KOPT-K1 (cell line): ENCODE data around the gene CIRBP.

Source experiments
- H3K27ac ChIP-seq: fragments of 200-600 bp; sonication (generic); 2 replicates; pipeline ENCODE4 v1.5.1; 2016; ENCODE audit warnings: antibody characterized with exemption, mild to moderate bottlenecking, low read depth, low read length; ENCODE audit not compliant: poor library complexity, severe bottlenecking
- H3K36me3 ChIP-seq: fragments of 200-600 bp; sonication (generic); 2 replicates; pipeline ENCODE4 v1.5.1; 2017; ENCODE audit warnings: antibody characterized with exemption, mild to moderate bottlenecking, low read length, moderate library complexity; ENCODE audit not compliant: insufficient read depth
- H3K9me3 ChIP-seq: fragments of 200-600 bp; sonication (generic); 2 replicates; pipeline ENCODE4 v1.5.1; 2017; ENCODE audit warnings: antibody characterized with exemption, low read length, mild to moderate bottlenecking; ENCODE audit not compliant: insufficient read depth, poor library complexity, severe bottlenecking

CIRBP gene

DNA sequence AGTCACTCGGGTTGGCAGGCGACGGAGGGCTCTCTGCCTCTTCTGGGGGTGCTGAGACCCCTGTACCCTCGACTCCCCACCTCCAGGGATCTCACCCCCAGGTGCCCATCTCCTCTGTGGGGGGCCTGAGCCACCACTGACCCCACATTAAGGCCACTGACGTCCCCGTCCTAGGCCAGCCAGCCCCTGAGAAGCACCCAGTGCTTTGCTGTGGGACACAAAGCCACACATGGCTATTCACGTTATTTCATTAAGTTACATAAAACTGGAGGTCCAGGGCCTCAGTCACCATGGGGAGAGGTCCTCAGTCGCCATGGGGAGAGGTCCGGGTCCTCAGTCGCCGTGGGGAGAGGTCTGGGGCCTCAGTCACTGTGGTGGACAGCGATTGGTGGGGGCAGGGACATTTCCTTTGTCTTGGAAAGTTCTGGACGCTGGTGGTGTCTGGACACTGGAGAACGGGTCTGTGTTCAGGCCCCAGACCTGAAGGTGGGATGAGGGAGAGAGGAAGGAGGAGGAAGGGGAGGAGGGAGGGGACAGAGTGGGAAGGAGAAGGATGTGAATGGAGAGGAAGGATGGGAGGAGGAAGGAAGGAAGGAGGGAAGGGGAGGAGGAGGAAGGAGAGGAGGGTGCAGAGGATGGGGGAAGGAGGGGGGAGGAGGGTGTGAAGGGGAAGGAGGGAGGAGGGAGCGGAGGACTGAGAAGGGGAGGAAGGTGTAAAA, 12.6 kb downstream of the CIRBP start:
- no peak overlapping the region for H3K27ac ChIP-seq
- no peaks in the 10 kb centered on the region for H3K9me3 ChIP-seq
- peaks cover 36% of the 10 kb centered on the region for H3K36me3 ChIP-seq

DNA sequence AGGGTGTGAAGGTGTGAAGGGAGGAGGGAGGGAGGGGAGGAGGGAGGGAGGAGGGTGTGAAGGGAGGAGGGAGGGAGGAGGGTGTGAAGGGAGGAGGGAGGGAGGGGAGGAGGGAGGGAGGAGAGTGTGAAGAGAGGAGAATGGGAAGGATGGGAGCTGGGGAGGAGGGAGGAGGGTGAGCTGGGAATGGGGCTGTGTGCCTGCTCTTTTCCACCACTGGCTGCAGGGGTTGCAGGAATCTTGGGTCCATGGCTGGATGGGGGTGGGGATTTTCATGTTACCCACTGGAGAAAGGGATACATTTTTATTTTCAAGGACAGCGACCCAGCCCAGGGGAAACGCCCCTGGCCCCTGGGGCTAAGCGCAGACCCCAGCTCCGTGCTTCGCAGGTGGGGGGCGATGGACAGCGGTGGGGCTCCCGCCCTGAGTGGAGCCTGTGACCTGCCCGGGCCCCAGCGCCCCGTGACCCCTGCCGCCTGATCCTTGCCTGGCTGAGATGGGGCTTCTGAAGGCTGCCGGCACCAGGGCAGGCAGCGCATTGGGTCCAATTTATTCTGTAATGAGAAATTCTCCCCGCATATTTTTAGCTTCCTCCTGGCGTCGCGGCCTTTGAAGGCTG, 13.6 kb downstream of the CIRBP start:
- H3K36me3 ChIP-seq: peaks cover 27% of the 10 kb centered on the region
- H3K9me3 ChIP-seq: no peaks in the 10 kb centered on the region
- no peak overlapping the region for H3K27ac ChIP-seq

DNA sequence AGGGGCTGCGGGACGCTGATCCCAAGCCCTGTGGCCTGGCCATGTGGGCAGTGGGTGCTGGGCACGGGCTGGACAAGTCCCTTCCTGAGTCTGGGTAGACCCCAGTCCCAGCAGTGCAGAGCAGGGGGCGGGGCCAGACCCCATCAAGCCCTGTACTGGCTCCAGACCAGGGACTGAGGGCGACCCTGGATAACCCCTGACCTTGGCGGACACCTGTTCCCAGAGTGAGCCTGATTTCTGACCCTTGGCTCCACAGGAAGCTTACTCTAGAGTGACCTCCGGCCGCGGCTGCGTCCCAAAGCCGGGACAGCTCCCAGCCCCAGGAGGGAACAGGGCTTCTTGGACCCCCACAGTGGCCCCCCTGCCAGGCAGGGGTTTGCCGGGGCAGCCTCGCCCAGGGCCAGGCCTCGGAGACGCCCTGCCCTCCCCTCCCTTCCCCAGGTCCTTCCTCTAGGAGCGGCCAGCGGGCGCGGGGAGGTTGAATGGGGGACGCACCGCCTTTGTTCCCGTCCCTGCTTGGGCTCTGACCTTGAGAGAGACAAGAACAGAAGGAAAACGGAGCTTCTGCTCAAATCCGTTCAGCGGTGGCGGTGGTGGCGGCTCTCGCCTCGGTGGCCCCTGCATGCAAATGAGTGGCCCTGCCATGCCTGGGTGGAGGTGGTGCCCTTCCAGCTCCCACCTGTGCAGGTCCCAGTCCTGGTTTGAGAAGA, 14.2 kb downstream of the CIRBP start:
- H3K9me3 ChIP-seq: no peaks in the 10 kb centered on the region
- H3K36me3 ChIP-seq: peaks cover 20% of the 10 kb centered on the region
- H3K27ac ChIP-seq: no peak overlapping the region

DNA sequence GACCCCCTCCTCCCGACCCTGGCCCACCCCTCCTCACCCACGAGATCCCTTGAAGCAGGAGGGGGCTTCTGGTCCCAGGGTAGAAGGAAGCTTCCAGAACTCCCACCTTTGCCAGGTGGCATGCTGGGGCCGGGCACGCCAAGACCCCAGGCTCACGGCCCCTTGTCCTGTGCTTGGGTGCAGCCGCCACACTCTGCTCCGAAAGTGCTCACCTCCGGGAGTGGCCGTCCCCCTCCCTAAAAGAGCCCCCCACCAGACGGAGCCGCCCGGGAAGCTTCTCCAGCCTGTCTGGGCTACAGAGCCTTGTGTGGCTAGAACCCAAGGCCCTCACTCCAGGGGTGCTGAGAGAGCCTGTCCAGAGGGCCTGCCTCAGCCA, 14.8 kb downstream of the CIRBP start:
- no peak overlapping the region for H3K27ac ChIP-seq
- no peaks in the 10 kb centered on the region for H3K9me3 ChIP-seq

DNA sequence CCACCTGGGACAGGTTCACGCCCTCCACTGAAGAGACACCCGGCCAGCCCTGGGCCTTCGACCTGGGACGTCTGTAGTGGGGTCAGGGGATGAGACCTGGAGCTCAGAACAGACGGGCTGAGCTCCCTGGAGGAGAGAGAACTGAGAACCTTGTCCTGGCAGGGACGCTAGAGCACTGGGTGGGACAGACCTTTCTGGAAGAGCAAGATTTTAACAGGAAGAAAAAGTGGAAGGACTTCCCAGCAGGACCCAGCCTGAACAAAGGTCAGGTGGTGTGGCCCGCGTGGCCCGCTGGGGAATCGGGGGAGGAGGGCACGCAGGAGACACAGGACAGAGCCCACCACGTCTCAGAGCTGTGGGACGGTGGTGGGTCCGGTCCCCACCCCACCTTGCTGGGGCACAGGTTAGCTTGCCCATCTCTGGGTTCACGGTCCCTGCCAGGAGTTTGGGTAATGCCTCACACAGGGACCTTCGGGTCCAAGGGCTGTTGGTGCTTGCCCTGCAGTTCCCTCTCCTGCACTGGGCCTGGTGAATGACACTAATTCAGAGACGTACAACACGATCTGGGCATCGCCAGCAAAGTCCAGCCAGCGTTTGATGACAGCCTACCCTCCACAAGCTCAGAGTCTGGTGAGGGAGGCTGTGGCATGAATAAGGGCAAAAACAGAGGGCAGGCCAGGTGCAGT, 15.3 kb downstream of the CIRBP start:
- H3K27ac ChIP-seq: no peak overlapping the region
- H3K36me3 ChIP-seq: peaks cover 10% of the 10 kb centered on the region
- no peaks in the 10 kb centered on the region for H3K9me3 ChIP-seq

More for the DNA sequence above, 14.8 kb downstream of the CIRBP start:
- peaks cover 15% of the 10 kb centered on the region for H3K36me3 ChIP-seq

DNA sequence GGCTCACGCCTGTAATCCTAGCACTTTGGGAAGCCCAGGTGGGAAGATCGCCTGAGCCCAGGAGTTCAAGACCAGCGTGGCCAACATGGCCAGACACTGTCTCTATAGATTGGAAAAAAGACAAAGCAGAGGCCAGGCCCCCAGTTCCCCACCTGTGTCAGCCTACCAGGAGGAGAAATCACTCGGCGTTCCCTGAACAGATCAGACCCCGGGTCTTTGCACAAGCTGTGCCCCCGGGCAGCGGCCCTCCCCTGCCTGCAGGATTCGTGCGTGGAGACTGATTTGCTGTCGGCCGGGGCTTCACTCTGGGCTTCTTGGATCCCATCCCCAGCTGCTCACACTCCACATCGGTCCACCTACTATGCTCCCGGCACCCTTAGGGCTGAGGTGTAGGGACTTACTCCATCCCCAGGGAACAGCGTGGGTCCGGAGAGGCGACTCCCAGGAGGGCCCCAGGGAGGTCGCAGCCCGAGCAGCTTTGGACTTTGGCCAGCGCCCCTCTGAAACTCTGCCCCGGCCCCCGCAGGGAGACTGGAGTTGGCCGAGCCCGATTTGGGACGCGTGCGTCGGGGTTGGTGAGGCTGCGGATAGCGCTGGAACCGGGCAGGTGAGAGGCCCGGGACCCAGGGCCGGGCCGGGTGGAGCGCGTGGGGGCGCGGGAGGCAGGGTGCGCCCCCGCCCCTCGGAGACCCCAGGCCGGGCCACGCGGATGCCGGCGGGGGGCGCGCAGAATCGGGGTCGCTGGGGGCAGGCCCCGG, 16.0 kb downstream of the CIRBP start:
- Histone ChIP-seq H3K9me3 (no peaks in the 10 kb centered on the region), H3K36me3 (0 out of 2 replicates have a peak, but pooled peaks cover 4% of the 10 kb centered on the region), H3K27ac (no peak overlapping the region)

DNA sequence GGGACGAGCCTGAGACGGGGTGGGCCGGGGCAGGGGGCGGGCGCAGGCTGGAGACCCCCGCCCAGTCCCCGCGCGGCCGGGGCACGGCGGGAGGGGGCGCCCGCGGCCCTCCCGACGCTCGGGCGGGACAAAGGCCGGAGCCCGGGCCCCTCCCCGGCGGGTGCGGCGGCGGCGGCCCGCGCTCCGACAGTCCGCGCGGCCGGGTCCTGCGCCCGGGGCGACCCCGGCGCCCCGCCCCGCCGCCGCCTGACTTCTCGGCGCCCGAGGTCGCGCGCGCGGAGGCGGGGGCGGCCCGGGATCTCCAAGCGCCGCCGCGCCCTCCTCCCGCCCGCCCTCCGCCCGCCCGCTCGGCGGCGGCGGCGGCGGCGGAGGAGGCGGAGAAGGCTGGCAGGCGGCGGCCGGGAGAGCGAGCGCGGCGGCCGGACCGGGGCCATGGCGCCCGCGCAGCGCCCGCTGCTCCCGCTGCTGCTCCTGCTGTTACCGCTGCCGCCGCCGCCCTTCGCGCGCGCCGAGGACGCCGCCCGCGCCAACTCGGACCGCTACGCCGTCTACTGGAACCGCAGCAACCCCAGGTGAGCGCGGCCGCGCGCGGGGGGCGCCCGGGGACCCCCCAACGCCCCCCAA, 16.7 kb downstream of the CIRBP start, which contains the start of gene EFNA2:
Gene EFNA2, plus strand, starts transcription at position 137 of the 624 bp plus-strand sequence. Its CDS starts 296 bp downstream, at position 433.
- no peaks in the 10 kb centered on the region for H3K36me3 ChIP-seq
- no peaks in the 10 kb centered on the region for H3K9me3 ChIP-seq
- no peak within 1 kb of the TSS for H3K27ac ChIP-seq

DNA sequence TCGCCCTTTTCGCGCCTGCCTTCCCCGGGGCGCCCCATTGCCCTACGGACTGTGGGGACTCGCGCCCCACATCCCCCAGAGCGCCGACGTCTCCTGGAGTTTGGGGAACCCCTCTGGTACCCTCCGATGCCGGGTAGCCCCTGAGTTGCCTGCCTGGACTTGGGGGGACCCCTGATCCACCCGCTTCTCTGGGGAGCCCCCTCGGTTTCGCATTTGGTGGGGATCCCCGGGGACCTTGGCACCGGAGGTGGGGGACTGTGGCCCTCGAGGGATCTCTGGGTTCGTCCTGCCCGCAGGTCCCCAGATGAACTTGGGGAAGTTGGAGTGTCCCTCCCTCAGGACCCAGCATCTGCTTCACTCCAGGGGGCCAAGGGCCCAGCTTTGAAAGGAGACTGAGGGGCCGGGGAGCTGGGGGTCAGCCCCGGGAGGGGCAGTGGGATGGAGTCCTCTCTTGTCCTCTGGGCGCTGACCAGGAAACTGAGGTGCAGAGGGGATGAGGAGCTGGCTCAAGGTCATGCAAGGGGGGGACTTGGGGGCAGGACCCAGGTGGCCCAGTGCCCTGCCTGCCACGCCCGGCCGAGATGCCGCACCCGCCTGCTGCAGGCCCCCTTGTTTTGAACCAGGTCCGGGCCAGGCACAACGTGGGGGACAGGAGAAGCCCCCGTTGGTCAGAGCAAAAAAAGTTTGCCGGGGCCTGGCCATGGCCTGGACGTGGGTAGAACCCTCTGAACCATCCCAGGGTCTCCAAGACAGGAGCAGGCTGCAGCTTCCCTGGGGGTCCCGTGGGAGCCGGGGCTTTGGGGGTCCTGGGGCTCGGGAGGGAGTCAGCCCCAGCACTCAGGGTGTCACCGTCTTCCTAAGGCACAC, 17.6 kb downstream of the CIRBP start:
- Histone ChIP-seq H3K36me3 (no peaks in the 10 kb centered on the region), H3K9me3 (no peaks in the 10 kb centered on the region), H3K27ac (no peak overlapping the region)

DNA sequence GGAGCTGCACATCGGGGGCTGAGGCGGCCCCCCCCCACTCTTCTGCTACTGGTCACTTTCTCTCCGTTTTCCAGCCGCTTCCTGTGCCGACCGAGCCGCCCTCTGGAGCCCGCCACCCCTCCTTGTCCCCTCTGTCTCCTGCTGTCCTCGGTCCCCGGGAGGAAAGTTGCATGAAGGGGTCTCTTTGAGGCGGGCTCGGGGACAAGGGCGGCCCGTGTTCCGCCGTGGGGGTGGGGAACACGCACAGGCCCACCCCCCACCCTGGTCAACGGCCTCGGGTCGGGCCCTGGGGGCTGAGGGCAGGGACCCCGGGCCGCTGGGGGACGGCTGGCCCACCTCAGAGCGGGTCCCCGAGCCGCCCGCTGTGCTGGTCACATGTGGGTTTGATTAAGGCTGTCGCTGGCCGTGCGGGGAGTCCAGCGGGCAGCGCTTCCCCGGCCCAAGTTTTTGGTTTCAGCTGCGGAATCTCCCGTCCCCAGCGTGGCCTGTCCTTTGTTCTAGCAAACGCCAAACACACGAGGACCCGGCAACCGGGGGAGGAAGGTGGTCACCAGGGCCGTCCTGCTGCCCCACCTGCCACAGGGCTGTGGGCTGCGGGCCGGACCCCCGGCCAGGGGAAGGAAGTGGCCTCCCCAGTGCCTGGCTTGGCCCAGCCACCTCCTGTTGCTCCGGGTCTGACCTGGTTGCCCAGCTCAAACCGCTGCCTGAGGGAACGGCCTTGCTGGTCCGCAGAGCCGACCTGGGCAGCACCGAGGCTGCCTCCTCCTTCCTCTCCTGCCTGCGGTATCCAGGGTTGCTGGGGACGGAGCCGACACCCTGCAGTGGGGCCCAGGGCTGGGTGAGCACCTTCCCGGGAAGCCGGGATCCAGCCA, 18.5 kb downstream of the CIRBP start:
- Histone ChIP-seq H3K36me3 (no peaks in the 10 kb centered on the region), H3K27ac (no peak overlapping the region), H3K9me3 (no peaks in the 10 kb centered on the region)

DNA sequence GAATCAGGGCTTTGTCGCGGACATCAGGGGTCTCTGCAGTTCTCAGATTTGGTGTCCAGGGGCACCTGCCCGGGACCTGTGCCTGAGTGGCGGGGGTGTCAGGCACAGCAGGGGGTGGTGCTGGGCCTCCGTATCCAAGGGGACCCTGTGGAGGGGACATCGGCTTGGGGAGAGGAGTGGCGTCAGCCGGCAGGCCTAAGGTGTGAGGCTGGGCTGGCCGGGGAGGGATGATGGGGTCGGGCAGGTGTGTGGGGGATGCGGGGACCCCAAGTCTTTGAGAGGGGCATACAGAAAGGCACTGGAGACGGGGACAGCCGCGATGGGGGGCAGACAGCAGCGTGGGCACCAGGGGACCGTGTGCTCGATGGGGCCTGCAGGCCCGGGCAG, 19.1 kb downstream of the CIRBP start:
- no peaks in the 10 kb centered on the region for H3K9me3 ChIP-seq
- H3K27ac ChIP-seq: no peak overlapping the region
- H3K36me3 ChIP-seq: no peaks in the 10 kb centered on the region

DNA sequence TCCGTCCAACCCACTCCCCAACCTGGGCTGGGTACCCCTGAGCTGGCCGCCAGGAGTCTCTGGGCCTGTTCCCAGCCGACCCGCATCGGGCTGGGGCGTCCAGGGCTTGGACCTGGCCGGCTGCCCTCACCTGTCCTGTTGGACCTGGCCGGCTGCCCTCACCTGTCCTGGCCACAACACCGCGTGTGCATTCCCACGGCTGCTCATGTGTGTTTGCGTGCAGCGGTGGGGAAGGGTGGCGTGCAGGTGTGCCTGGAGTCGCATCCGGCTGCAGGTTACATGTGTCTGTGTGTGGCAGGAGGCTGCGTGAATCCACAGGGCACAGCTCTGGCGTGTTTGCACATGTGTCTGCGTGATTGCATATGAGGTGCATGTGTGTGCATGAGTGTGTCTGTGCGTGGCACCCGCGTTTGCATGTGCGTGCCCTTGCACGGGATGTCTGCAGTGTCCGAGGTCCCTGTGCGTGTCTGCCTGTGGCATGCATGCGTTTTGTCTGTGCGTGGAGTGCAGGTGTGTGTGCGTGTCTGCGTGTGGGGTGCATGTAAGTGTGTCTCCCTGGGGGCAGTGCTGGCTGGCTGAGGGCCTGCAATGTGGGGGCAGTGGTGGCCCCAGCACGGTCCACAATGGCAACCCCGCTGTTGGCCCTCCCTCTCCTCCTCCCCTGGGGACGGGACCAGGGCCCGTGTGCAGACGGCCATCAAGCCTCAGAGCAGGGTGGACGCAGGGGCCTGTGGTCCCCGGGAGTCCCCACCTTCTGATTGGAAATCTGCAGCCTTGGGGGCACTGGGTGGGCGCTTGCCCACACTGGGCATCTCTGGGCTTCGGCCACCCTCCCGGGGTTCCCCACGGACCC, 19.9 kb downstream of the CIRBP start:
- Histone ChIP-seq H3K27ac (no peak overlapping the region), H3K9me3 (no peaks in the 10 kb centered on the region), H3K36me3 (no peaks in the 10 kb centered on the region)

DNA sequence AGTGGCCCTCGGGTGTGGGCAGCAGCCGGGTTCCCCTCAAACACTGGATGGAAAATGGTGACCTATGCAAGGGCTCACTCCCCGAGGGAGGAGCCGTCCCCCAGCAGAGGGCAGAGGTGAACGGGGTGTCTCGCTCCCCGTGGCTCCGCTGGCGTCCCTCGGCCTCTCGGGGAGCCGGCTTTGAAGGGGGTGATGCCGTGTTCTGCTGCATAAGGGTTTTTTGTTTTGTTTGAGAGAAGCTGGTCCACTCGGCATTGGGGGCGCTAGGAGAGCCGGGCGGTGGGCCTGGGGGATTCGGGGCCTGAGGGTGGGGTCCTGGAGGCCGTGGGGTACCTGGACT, 20.5 kb downstream of the CIRBP start:
- no peaks in the 10 kb centered on the region for H3K9me3 ChIP-seq
- no peaks in the 10 kb centered on the region for H3K36me3 ChIP-seq
- H3K27ac ChIP-seq: no peak overlapping the region
